GM19023 (cell line): ENCODE results near the gene TRIM17.

Source experiments
- ATAC-seq: cut with Tn5 transposase; IDR thresholded peaks from one replicate; pipeline ENCODE4 v1.9.1; 2021; ENCODE audit warnings: mild to moderate bottlenecking, moderate library complexity; ENCODE audit not compliant: unreplicated experiment

The TRIM17 gene

GRCh38 chr1:228417483-228418203 lies 982 bp upstream of the TRIM17 start:
- ATAC-seq = no peak

GRCh38 chr1:228417061-228417460 lies 400 bp upstream of the TRIM17 start:
- ATAC-seq = no peak

GRCh38 chr1:228415853-228416216 lies 826 bp downstream of the TRIM17 start:
- no peak for ATAC-seq

GRCh38 chr1:228415221-228415620 lies 1.4 kb downstream of the TRIM17 start:
- no peak for ATAC-seq

GRCh38 chr1:228414511-228415211 lies 2.0 kb downstream of the TRIM17 start:
- no peak for ATAC-seq

GRCh38 chr1:228413241-228414010 lies 3.2 kb downstream of the TRIM17 start:
- ATAC-seq = no peak

- ATAC-seq = no peak
Observed at GRCh38 chr1:228411548-228412430, 4.9 kb downstream of the TRIM17 start.

- ATAC-seq = no peak
Observed at GRCh38 chr1:228411121-228411520, 5.5 kb downstream of the TRIM17 start.

- ATAC-seq = no peak
Observed at GRCh38 chr1:228410671-228411070, 6.0 kb downstream of the TRIM17 start.

- no peak for ATAC-seq
Observed at GRCh38 chr1:228410015-228410414, 6.6 kb downstream of the TRIM17 start.

- ATAC-seq = no peak
Observed at GRCh38 chr1:228408869-228409805, 7.5 kb downstream of the TRIM17 start.

- no peak for ATAC-seq
Observed at GRCh38 chr1:228408041-228408868, 8.4 kb downstream of the TRIM17 start.

GRCh38 chr1:228407106-228408040 lies 9.3 kb downstream of the TRIM17 start:
- ATAC-seq = no peak

- peak; percentile 5 for ATAC-seq
Observed at GRCh38 chr1:228405979-228406228, 10.8 kb downstream of the TRIM17 start.

- ATAC-seq = no peak
Observed at GRCh38 chr1:228405200-228405978, 11.3 kb downstream of the TRIM17 start.

- ATAC-seq = no peak
Observed at GRCh38 chr1:228404107-228404720, 12.4 kb downstream of the TRIM17 start.

GRCh38 chr1:228403231-228403631 lies 13.4 kb downstream of the TRIM17 start:
- ATAC-seq = no peak
